Measurements from ENCODE around the gene PTCD3. TPM values are rescaled to one million over a fixed set of nuclear protein-coding genes. Genes with fewer than 3 reads are reported as not detected.

PTCD3 gene
- total and polyA plus RNA-seq, 2 of the 4 experiments (the other 2 are of a cell fraction), result 44.0 to 48.9 TPM

- Histone ChIP-seq H3K79me1 (ENCODE audit: low read depth in 1 of 2, low read length in 2 of 2) (peaks cover 0 to 6% of the 10 kb centered on the region in 2 experiments; a peak in 1 of 4 replicates), H4K91ac (ENCODE audit: insufficient read depth, low read depth, low read length) (no peak overlapping the region), H3K9me1 (ENCODE audit: insufficient read depth, low read length) (no peaks in the 10 kb centered on the region), H2BK15ac (ENCODE audit: low read depth, low read length) (no peak overlapping the region), H2AK5ac (ENCODE audit: low read depth, low read length) (no peak overlapping the region), H4K20me1 (ENCODE audit: insufficient read depth, low read length) (peaks cover 4% of the 10 kb centered on the region; the same call in 1 of the 2 replicates), H3K14ac (replicated peaks; ENCODE audit: low read depth, low read length) (no peak overlapping the region), H2AFZ (replicated peaks; ENCODE audit: low read length, poor library complexity) (no peak overlapping the region), H2BK120ac (ENCODE audit: low read depth, low read length) (no peak overlapping the region), H3K4me1 (ENCODE audit: control insufficient read depth, insufficient read depth, low read length) (no peaks in the 10 kb centered on the region), H3K56ac (ENCODE audit: extremely low read depth, insufficient read depth, low read length) (no peak overlapping the region), H2BK5ac (ENCODE audit: low read depth, low read length, poor library complexity, severe bottlenecking) (no peak overlapping the region), H2AK9ac (replicated peaks; ENCODE audit: low read depth, low read length, poor library complexity) (no peak overlapping the region), H4K8ac (ENCODE audit: low read depth in 2 of 2, low read length in 2 of 2) (no peak overlapping the region), H3K4ac (ENCODE audit: low read depth, low read length) (no peak overlapping the region), H3K9me3 (ENCODE audit: control insufficient read depth, insufficient read depth, low read length) (no peaks in the 10 kb centered on the region), H3K27ac (ENCODE audit: insufficient read depth, low read length) (no peak overlapping the region), H3K36me3 (ENCODE audit: control insufficient read depth, insufficient read depth, low read length) (peaks cover 35% of the 10 kb centered on the region), H4K5ac (ENCODE audit: low read depth, low read length) (no peak overlapping the region), H3K23ac (ENCODE audit: low read depth, low read length) (no peak overlapping the region), H3K27me3 (ENCODE audit: control insufficient read depth, insufficient read depth, low read length) (no peaks in the 10 kb centered on the region), H2BK20ac (ENCODE audit: low read depth, low read length) (no peak overlapping the region), H3K4me2 (ENCODE audit: low read depth, low read length) (no peak overlapping the region), H3K4me3 (ENCODE audit: insufficient read depth, low read depth, low read length) (no peak overlapping the region), H3K9ac (ENCODE audit: low read depth, low read length) (no peak overlapping the region), H3K18ac (ENCODE audit: low read depth, low read length) (no peak overlapping the region)
- intact Hi-C loops (cut with micrococcal nuclease), result loop anchor here (1.0 to 10.0 kb wide), 5 partner anchors 43 to 351 kb away; partner anchors contain the start of genes ATOH8 and ST3GAL5
- BruUV-seq (replicated peaks), result no TSS peak
- ATAC-seq (ENCODE audit: low read depth) (peak; percentile 93), DNase-seq (peak; percentile 67)
- dilution Hi-C loops (cut with HindIII; ENCODE audit: low sequenced_read_pairs, unreplicated experiment), result no loop called here
- 60% methylated on average over 2 of the region's 14 CpGs; no CpG with 5 or more reads in 1 of the 2 experiments for WGBS, 2 experiments (ENCODE audit: extremely low coverage in 2 of 2, insufficient read length in 1 of 2)
- POLR2A ChIA-PET (ENCODE audit: unreplicated experiment), result no interaction called here
- in situ Hi-C loops (cut with MboI; ENCODE audit: low sequenced_read_pairs), result loop anchor here (5.0 kb wide), 2 partner anchors 253 to 358 kb away; no protein-coding TSS in a partner anchor
- CTCF ChIA-PET, result interaction anchor here (0.5 to 5.5 kb wide), 13 partner anchors 13 to 334 kb away, joined by 3 to 91 read pairs (median 3); no protein-coding TSS in a partner anchor
- TF ChIP-seq BHLHE40 (IDR thresholded peaks at IDR 0.05; ENCODE audit: low read depth, low read length) (no peak), MAFK (IDR thresholded peaks at IDR 0.05; ENCODE audit: low read depth, low read length) (no peak), RAD21 (IDR thresholded peaks at IDR 0.05; ENCODE audit: low read length) (peak; percentile 84), CEBPB (IDR thresholded peaks at IDR 0.05; ENCODE audit: low read depth, low read length) (no peak), SMC3 (IDR thresholded peaks at IDR 0.05; ENCODE audit: low read depth, low read length) (peak; percentile 77), POLR2A (IDR thresholded peaks at IDR 0.05; ENCODE audit: low read depth, low read length) (no peak), FOS (IDR thresholded peaks at IDR 0.05; ENCODE audit: low read depth, low read length) (no peak), RCOR1 (IDR thresholded peaks at IDR 0.05; ENCODE audit: insufficient replicate concordance, low read length) (no peak), CTCF (conservative IDR thresholded peaks at IDR 0.05; ENCODE audit: low read depth, low read length) (peak; percentile 75)
Observed at GRCh38 chr2:86079981-86080911, 25.8 kb upstream of the PTCD3 start.
